GM21367 (cell line): Measurements from ENCODE around the gene COX15.
A peak's percentile ranks its signal among the peaks of the same experiment; 100 is the strongest.
"Not testable (repeated sequence)": the region's sequence is repeated elsewhere in the genome, so short reads cannot be mapped to it uniquely, and the experiment has no call there.

Experiments
- ATAC-seq: cut with Tn5 transposase; IDR thresholded peaks from one replicate; pipeline ENCODE4 v1.9.1; 2021; ENCODE audit not compliant: unreplicated experiment

Gene COX15

GRCh38 chr10:99742254-99742653 is 10.3 kb upstream of the COX15 start:
- no peak for ATAC-seq

GRCh38 chr10:99740933-99741559 is 9.1 kb upstream of the COX15 start:
- no peak for ATAC-seq

- no peak for ATAC-seq
Measured at GRCh38 chr10:99740260-99740659, 8.3 kb upstream of the COX15 start.

- ATAC-seq: not testable (repeated sequence)
Measured at GRCh38 chr10:99734111-99734510, 2.2 kb upstream of the COX15 start.

- ATAC-seq: no peak
Measured at GRCh38 chr10:99733366-99733765, 1.4 kb upstream of the COX15 start.

GRCh38 chr10:99731306-99732032 is 458 bp downstream of the COX15 start:
- peak; percentile 19 for ATAC-seq

- ATAC-seq: no peak
Measured at GRCh38 chr10:99730026-99730425, 1.9 kb downstream of the COX15 start.

- no peak for ATAC-seq
Measured at GRCh38 chr10:99720387-99720786, 11.5 kb downstream of the COX15 start.

- no peak for ATAC-seq
Measured at GRCh38 chr10:99714446-99714845, 17.5 kb downstream of the COX15 start.

GRCh38 chr10:99711129-99711719 is 20.7 kb downstream of the COX15 start:
- ATAC-seq: peak; percentile 60

- ATAC-seq: peak; percentile 73
Measured at GRCh38 chr10:99709480-99710229, 22.3 kb downstream of the COX15 start.

- no peak for ATAC-seq
Measured at GRCh38 chr10:99708428-99709012, 23.4 kb downstream of the COX15 start.

GRCh38 chr10:99700649-99701048 is 31.3 kb downstream of the COX15 start:
- ATAC-seq: no peak

GRCh38 chr10:99698504-99699080 is 33.3 kb downstream of the COX15 start:
- no peak for ATAC-seq

GRCh38 chr10:99695761-99696160 is 36.2 kb downstream of the COX15 start:
- ATAC-seq: no peak

GRCh38 chr10:99693933-99694583 is 37.9 kb downstream of the COX15 start:
- ATAC-seq: no peak

- ATAC-seq: no peak
Measured at GRCh38 chr10:99689461-99689860, 42.5 kb downstream of the COX15 start.

- ATAC-seq: peak; percentile 83
Measured at GRCh38 chr10:99685597-99685967, 46.3 kb downstream of the COX15 start.

GRCh38 chr10:99682752-99683151 is 49.2 kb downstream of the COX15 start:
- ATAC-seq: no peak
